Anterior cingulate cortex (tissue), 58 donors: ENCODE results near the gene SCFD2.

Source experiments
- DNase-seq, 58 donors: peaks; one replicate each; lab custom pipeline; 2025; lab: John Stamatoyannopoulos, UW

The SCFD2 gene

DNA sequence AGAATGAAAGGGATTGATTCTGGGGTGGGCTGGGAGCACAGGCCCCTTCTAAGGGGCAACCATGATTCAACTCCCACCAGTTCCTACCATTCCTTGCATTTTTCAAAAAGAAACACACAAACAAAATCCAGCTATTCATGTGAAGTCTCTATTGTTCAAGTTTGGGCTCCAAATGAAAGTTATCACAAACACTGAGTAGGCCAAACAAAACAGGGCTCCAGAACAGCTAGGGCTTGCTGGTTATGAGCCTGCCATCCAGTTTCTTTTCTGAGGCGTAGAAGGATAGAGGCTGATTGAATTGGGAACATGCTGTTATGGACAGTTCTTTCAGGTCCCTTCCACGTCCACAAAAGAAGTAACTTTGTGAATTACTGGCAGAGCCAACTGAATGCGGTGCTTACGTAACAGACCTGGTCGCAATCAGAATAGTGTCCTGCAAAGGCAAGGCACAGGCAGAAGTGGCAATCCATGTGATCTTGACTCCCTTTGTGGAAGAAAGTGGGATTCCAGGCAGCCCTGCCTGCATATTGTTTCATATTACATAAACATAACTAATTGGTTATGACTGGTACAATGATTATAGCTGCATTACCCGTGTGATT, 244.5 kb downstream of the SCFD2 start:
- DNase-seq = no peak

DNA sequence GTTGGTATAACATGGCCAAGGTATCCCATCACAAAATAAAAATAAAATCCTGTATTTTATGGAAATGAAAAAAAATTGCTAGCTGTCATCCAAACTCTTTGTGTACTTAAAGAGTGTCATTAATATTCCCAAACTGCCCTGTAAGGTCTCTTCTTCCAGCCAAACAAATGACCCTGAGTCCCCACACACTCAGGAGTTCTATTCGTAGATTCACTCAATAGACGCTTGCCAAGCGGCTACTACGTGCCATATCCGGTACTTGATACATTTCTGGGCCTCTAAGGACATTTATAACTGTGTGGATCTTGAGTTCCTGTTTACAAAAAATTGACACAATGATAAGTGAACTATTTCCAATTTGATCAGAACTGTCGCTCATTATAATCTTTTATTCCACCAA, 245.1 kb downstream of the SCFD2 start:
- DNase-seq = no peak

DNA sequence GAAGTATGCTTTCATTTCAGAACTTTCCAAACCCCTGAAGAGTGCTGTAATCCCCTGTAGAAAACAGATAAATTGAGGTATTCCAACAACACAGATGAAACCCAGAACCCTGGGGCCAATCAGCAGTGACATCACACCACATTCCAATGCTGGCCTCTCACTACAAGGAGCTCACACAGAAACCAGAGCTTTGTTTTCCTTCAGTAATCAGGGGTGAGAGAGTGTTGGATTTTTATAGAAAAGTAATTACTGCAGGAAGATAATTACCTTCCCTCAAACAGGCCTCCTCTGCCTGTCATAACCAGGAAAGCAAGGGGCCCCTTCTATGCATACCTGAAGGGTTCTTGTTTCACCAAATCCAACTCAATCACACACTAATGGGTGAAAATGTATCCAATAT, 246.2 kb downstream of the SCFD2 start:
- no peak for DNase-seq

DNA sequence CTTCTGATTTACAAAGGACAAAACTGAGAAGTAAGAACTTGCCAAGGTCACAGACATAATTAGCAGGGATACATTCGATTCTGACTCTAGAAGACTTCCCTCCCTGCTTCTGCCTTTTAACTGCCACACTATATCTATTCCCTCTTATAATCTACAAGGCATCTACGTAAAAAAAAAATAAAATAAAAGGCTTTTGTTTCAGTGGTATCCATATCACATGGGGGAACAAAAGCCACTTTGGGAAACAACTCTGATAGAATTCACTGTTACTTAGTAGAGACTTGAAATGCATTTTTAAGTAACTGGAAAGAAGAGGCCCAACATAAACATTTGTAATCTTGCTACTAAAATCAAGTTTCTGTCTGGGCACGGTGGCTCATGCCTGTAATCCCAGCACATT, 247.2 kb downstream of the SCFD2 start:
- DNase-seq = no peak

DNA sequence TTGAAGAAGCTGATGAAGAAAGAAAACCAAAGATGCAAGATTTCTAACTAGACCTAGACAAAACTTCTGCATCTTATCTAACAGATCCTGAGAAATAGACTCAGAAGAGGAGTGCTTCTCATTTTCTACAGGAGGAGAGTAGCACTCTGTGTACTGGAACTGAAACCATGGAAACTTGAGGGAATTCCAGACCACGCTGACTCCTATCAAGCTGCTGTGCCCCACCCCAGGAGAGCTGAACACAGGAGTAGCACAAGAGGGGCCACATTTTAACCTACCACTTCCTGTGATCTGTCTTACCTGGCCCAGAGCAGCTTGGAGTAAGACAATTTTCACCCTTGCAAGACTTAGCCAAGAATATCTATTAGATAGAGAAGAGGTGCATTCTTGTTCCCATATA, 248.9 kb downstream of the SCFD2 start:
- DNase-seq = no peak

DNA sequence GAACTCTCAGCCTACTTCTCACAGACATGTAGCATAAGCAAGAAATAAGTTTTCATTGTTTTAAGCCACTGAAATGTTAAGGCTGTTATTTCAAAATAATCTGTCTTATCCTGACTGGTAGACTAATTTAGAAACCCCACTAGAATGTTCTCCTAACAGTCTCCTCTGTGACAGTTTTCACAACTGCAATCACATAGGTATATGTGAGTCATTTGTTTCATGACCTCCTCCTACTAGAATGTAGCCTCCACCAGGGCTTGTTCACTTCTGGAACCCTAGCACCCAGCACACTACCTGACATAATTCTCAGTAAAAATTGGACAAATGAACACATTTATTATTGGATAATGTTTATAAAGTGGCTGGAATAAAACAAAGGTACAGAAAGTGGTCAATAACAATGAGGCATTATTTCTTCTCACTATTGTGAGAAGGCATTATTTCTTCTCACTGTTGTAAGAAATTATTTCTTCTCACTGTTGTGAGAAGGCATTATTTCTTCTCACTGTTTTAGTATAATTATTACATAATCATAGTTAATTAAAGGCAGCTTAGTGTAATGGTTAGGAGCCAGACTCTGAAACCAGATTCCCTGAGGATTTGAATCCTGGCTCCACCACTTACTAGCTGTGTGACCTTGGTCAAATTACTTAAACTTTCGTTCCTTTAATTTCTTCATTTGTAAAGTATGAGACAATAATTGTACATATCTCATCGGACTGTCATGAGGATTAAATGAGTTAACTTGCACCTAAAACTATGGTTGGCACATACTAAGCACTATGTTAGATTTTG, 252.2 kb downstream of the SCFD2 start:
- no peak for DNase-seq

DNA sequence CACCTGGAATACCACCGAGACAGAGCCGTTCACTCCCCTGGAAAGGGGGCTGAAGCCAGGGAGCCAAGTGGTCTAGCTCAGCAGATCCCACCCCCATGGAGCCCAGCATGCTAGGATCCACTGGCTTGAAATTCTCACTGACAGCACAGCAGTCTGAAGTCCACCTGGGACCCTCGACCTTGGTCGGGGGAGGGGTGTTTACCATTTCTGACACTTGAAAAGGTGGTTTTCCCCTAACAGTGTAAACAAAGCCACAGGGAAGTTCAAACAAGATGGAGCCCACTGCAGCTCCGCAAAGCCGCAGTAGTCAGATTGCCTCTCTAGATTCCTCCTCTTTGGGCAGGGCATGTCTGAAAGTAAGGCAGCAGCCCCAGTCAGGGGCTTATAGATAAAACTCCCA, 260.5 kb downstream of the SCFD2 start:
- no peak for DNase-seq

DNA sequence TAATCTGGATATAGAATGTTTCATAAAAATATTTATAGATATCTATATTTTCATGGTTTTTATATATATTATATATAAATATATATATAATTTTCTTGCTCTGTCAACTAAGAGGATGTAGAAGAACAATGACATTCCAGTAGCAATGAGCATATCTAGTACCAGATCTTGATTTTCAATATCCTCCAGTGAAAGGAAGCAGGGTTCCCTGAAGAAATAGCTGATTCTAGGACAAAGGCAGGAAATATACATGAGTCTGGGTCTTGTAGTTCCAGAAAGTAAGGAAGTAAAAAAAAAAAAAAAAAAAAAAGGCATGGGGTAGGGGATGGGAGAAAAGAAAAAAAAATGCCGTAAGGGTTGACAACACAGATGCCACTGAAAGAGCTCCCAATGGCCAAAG, 262.4 kb downstream of the SCFD2 start:
- no peak for DNase-seq

DNA sequence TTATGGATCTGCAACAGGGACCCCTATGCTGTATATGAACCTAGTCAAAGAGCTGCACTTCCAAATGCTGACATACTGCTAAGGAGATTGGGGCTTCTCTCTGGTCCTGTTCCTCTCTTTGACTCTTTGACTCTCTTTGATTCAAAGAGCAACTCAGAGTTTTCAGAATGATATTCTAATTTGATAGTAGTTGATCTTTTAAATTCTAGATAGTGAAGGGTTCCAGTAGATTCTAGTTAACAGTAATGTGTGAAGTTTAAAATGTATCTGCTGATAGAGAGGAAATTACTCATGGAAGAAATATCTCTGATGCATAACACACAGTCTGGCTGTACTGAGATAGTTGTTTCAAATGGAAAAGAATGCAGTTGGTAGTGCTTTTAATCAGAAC, 264.7 kb downstream of the SCFD2 start:
- DNase-seq = no peak

DNA sequence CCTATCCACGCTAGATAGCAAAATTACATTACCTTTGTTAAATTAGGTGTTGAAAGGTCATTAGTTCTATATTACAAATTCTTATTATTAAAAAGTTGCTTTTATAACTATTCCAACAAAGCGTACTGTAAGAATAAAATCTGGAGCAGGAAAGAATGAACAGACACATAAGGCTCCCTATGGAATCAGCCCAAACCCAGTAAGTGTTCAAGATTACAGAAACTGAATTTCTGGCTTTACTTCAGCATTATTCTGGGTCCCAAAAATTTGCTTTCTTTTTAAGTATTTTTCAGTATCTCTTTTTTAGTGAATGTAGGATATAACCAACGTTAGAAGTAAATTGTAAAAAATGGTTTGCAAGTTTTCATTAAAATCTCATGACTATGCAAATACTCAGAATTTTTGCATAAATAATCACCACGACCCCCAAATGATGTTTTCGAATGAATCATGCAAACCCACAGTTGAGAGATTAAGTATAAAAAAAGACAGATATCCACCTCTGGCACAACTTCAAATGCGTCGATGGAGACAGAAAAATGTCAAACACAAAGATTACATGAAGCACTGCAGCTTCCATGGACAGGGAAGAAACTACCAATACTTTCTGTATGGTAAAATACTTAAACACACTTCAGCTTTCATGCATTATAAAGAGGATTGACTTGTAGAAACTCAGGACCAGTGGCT, 265.2 kb downstream of the SCFD2 start:
- DNase-seq = no peak

DNA sequence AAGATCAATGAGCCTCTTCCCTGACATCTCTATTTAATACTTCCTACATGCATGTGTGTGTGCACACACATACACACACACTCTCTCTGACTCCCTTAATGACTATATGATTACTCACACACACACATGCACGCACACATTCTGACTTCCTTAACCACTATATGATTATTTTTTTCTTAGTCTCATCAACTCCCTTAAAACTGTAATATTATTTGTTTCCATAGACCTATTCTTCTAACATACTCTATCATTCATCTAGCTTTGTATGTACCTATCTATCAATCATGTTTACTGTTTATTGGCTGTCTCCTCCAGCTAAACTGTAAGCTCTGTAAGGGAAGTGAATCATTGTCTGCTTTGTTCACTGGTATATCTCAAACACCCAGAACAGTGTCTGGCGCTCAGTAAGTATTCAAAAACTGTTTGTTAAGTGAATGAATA, 267.2 kb downstream of the SCFD2 start:
- no peak for DNase-seq

DNA sequence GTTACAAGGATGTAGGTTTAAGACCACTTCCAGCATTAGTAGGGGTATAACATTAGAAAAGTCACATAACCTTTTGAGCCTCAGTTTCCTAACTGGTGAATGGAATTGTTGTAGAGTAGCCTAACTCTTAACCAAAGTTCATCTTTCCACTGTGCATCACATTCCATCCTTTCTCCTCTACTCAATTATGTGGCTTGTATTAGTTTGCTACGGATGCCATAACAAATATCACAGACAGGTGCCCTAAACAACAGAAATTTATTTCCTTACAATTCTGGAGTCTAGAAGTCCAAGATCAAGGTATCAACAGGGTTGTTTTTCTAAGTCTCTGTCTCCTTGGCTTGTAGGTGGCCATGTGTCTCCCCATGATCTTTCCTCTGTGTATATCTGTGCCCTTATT, 271.8 kb downstream of the SCFD2 start:
- DNase-seq = no peak

DNA sequence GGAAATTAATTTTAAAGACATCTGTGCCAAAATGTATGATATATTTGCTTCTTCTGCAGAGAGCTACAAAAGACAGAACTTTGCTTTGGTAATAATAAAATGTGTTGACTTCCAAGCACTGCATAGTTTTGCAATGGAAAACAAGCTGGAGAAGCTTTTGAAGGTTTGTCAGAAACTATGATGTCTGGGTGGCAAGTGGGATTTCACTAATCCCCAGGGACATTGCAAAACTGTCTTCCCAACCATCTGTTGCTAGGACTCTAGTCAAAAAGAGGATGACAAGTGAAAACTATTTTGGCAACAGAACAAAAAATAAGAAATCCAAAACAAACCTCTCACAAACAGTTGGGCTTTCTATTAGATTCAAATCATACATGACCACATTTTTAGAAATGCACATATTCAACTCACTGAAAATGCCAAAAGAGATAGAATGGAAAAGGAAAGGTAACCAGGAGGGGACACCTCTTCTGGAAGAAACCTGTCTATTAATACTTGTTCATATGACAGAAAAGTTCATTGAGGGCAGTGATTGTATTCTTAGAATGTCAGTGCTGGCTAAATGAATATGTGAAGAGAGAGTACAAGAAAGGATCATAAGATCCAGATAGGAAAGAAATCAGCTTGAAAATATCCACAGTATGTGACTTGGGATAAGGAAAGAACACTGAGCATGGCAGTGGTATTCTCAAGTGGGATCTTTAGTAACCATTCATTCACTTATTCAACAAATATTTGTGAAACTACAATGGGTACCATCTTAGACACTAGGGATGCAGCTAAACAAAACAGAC, 275.7 kb downstream of the SCFD2 start:
- DNase-seq = no peak

DNA sequence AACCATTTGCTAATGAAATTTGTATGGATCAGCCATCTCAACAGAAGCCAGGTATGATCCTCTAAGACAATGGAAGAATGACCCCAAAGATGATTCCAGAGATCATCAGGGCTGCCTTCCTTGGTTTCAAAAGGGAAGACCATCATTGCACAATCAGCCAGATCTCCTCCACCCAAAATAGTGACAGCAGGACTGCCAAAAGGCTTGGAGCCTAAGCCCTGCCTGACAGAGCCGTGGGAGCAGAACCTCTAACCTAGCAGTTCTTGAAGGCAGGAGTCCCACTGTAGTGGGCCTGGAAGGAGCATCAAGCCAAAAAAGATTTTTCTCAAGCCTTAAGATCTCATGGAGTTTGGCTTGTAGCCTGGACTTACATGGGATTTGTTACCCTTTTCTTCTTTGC, 277.7 kb downstream of the SCFD2 start:
- no peak for DNase-seq

DNA sequence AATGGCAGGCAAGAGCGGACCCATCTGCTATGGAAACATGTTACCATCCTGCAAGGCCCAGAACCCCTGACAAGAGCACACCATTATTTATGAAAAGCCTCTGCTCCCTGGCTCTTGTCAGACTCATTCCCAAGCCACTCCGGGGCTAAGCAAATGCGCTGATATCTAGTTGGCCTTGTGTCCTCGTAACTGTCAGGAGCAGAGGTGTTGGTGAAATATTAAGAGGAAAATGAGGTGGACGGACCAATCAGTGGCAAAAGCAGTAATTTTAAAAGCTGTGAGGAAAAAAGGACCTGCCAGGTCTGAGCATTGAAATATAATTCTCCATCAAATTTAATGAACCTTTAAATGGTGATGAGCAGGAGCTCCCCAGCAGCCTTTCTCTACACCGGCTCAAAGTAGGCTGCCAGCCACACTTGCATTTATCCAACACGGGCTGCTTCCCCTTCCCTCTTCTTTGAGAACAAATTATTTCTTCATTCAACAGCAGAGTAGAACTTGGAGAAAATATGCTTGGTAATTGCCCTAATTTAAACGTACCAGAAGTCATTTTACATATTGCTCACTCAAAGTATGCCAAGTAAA, 289.4 kb downstream of the SCFD2 start:
- DNase-seq = no peak

DNA sequence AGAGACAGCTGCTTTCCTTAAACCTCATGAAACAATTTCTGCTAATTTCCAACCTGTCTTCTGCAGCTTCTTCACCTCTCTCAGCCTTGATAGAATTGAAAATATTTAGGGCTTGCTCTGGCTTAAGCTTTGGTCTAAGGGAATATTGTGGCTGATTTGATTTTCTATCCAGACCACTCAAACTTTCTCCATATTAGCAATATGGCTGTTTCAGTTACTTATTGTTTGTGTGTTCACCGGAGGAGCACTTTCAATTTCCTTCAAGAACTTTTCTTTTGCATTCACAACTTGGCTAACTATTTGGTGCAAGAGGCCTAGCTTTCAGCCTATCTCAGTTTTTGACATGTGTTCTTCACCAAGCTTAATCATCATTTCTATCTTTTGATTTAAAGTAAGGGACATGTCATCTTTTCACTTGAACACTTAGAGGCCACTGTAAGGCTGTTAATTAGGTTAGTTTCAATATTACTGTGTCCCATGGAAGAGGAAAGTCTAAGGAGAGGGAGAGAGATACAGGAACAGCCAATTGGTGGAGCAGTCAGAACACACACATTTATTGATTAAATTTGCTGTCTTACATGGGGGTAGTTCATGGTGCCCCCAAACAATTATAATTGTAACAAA, 290.6 kb downstream of the SCFD2 start:
- no peak for DNase-seq

DNA sequence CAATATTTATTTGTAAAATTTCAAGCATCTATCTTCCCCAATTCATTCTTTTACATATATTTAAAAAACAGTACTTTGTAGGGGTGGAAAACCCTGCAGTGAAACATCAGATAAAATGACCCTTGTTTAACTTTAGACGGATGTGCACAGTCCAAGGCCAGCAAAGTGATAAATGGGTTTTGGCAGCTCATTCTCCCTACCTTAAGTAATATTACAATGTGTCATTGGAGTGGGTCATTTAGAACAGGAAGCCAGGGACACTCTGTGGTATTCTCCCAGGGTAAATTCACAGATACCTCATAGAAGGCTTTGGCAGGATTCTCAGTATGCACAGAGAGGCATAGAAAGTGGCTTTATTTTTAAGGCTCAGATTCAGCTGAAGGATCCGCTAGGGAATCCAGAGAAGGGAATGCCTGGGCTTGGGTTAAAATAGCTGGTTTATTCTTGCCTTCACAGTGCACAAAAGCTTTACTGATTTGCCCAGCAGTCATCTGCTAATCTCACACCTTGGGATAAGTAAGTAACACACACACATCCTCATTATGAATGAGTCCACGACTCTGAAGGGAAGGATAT, 297.0 kb downstream of the SCFD2 start:
- DNase-seq = no peak

DNA sequence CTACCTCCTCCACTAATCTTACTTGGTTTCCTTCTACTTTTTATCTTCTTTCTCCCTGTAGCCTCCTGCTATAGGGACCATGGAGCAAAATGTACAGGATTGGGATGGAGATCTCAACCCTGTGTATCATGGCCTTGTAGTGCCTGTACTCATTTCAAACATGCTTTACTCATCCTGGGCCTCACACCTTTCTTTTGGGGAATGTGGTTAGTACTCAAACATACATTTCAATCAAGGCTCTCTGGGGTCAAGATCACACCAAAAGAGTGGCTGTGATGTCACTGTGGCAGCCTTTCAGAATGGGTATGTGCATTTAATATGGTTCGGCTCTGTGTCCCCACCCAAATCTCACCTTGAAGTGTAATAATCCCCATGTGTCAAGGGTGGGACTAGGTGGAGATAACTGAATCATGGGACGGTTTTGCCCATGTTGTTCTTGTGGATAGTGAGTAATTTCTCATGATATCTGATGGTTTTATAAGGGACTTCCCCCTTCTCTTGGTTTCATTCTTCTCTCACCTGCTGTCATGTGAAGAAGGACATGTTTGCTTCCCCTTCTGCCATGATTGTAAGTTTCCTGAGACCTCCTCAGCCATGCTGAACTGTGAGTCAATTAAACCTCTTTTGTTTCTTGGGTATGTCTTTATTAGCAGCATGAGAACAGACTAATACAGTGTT, 298.6 kb downstream of the SCFD2 start:
- DNase-seq = no peak

DNA sequence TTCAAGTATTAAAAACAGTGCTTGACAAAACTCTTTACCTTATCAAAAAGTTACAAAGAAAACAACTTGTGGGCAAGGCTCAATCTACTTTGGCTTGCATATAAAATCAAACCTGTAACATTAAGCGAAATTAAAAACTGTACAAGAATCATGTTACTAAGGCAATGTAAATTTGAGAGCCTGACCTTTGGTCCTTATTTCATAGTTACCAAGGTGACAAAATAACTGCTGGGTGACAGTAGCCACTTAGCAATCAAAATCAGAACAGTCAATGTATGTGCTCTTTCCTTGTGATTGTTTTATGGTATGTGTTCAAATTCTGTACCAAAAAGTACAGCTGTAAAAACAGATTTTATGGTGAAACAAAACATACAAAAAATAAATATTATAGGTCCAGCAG, 299.7 kb downstream of the SCFD2 start:
- DNase-seq = no peak
